GM15510 (cell line): ENCODE results near the gene CD99L2.
A peak's percentile ranks its signal among the peaks of the same experiment; 100 is the strongest.

Experiments
- POLR2A ChIP-seq: IDR thresholded peaks from 3 replicates; pipeline ENCODE4 v1.6.1; 2011; ENCODE audit warnings: borderline replicate concordance; ENCODE audit not compliant: insufficient read length; ENCODE audit errors: extremely low read depth

The CD99L2 gene

GRCh38 chrX:150898343-150899190 lies at the start of gene CD99L2:
TSS of gene CD99L2 (minus strand) at chrX:150898668. CDS start at chrX:150898588, 80 bp downstream.
- TF ChIP-seq POLR2A: peak; percentile 62

- TF ChIP-seq POLR2A: no peak
Observed at GRCh38 chrX:150944233-150944632, 45.8 kb upstream of the CD99L2 start.

- TF ChIP-seq POLR2A: no peak
Observed at GRCh38 chrX:150942942-150943594, 44.6 kb upstream of the CD99L2 start.

- TF ChIP-seq POLR2A: no peak
Observed at GRCh38 chrX:150941580-150941979, 43.1 kb upstream of the CD99L2 start.

GRCh38 chrX:150940844-150941495 lies 42.5 kb upstream of the CD99L2 start:
- no peak for TF ChIP-seq POLR2A

- TF ChIP-seq POLR2A: no peak
Observed at GRCh38 chrX:150936556-150936955, 38.1 kb upstream of the CD99L2 start.

- no peak for TF ChIP-seq POLR2A
Observed at GRCh38 chrX:150935467-150935866, 37.0 kb upstream of the CD99L2 start.

- no peak for TF ChIP-seq POLR2A
Observed at GRCh38 chrX:150934453-150934852, 36.0 kb upstream of the CD99L2 start.

GRCh38 chrX:150933945-150934350 lies 35.5 kb upstream of the CD99L2 start:
- TF ChIP-seq POLR2A: no peak

- no peak for TF ChIP-seq POLR2A
Observed at GRCh38 chrX:150929058-150929457, 30.6 kb upstream of the CD99L2 start.

- TF ChIP-seq POLR2A: no peak
Observed at GRCh38 chrX:150926791-150927190, 28.3 kb upstream of the CD99L2 start.

GRCh38 chrX:150926304-150926703 lies 27.8 kb upstream of the CD99L2 start:
- no peak for TF ChIP-seq POLR2A

- TF ChIP-seq POLR2A: no peak
Observed at GRCh38 chrX:150919401-150919800, 20.9 kb upstream of the CD99L2 start.

- no peak for TF ChIP-seq POLR2A
Observed at GRCh38 chrX:150913511-150913910, 15.0 kb upstream of the CD99L2 start.

- TF ChIP-seq POLR2A: no peak
Observed at GRCh38 chrX:150907474-150907873, 9.0 kb upstream of the CD99L2 start.
